K562 (cell line): ENCODE data around the gene SIGLEC6. TPM values are rescaled to one million over a fixed set of nuclear protein-coding genes. Genes with fewer than 3 reads are reported as not detected.

Experiments
- ATAC-seq: fragments of 200-7000 bp; cut with Tn5 transposase; 3 replicates; pipeline ENCODE4 v1.9.1; 2020; ENCODE audit warnings: moderate library complexity
- BruUV-seq: library from RNA; stranded (reverse); fragments of 400-500 nt; replicated peaks from 2 replicates; lab custom pipeline; 2021; lab: Mats Ljungman, UMichigan
- CTCF ChIA-PET: fragments of 300-600 bp; formaldehyde crosslinking; extraction: SDS; loops from one replicate; lab custom pipeline; 2021; ENCODE audit warnings: low intra/inter-chr PET ratio; lab: Yijun Ruan, JAX
- POLR2A ChIA-PET: fragments of 300-600, 350-650 bp; sonication (Branson Sonifier 250); formaldehyde crosslinking; extraction: SDS; loops from one replicate; lab custom pipeline; 2021; ENCODE audit warnings: antibody characterized with exemption, inconsistent platforms; lab: Yijun Ruan, JAX
- DNase-seq, 4 experiments: peaks; one replicate each; pipeline versions ENCODE4 v3.0.0 to v3.0.0-alpha.2; 2011 to 2018; ENCODE audit warnings: low spot score in 3 of 4, mixed read lengths in 3 of 4; ENCODE audit errors: extremely low read depth in 1 of 4
- FAIRE-seq: peaks from 2 replicates; lab custom pipeline; 2011; peaks lifted over from hg19 to GRCh38; lab: Jason Lieb, UNC
- H2AFZ ChIP-seq: 2 replicates; pipeline ENCODE4 v1.6.0; 2011; ENCODE audit warnings: low read depth, low read length, control low read depth, inconsistent platforms
- H3K27ac ChIP-seq: fragments of 200-600 bp; 3 replicates; pipeline ENCODE4 v1.8.0; 2011; ENCODE audit warnings: low read depth, mild to moderate bottlenecking, control low read depth, inconsistent platforms, low read length, moderate library complexity, mixed read lengths; ENCODE audit errors: extremely low read depth
- H3K27me3 ChIP-seq, 2 experiments: fragments of 300-600 bp in 1 of 2; 2 replicates in 1 of 2; 3 replicates in 1 of 2; pipeline versions ENCODE4 v1.6.0 to v1.8.0; 2011; ENCODE audit warnings: inconsistent platforms in 2 of 2, low read length in 2 of 2, mild to moderate bottlenecking in 1 of 2, mixed read lengths in 1 of 2, moderate library complexity in 1 of 2; ENCODE audit not compliant: control insufficient read depth in 2 of 2, insufficient read depth in 2 of 2
- H3K36me3 ChIP-seq: fragments of 300-600 bp; 3 replicates; pipeline ENCODE4 v1.8.0; 2011; ENCODE audit warnings: mild to moderate bottlenecking, low read length, inconsistent platforms; ENCODE audit not compliant: control insufficient read depth, insufficient read depth
- H3K4me1 ChIP-seq, 2 experiments: fragments of 200-600 bp in 1 of 2; replicated peaks in 1 of 2; 2 replicates in 1 of 2; 3 replicates in 1 of 2; pipeline versions ENCODE4 v1.5.1 to v1.8.0; 2011; ENCODE audit warnings: inconsistent platforms in 2 of 2, low read length in 2 of 2, mild to moderate bottlenecking in 1 of 2, mixed read lengths in 1 of 2, moderate library complexity in 1 of 2; ENCODE audit not compliant: control insufficient read depth in 2 of 2, insufficient read depth in 2 of 2
- H3K4me2 ChIP-seq: 2 replicates; pipeline ENCODE4 v1.6.1; 2011; ENCODE audit warnings: low read length, control low read depth, inconsistent platforms, mixed read lengths; ENCODE audit not compliant: insufficient read depth
- H3K4me3 ChIP-seq: fragments of 200-600 bp; sonication (generic), shearing (Covaris generic); 2 replicates; pipeline ENCODE4 v1.5.1; 2016; ENCODE audit warnings: control low read depth, inconsistent platforms
- H3K79me2 ChIP-seq: fragments of 200-600 bp; 3 replicates; pipeline ENCODE4 v1.8.0; 2011; ENCODE audit warnings: low read length, inconsistent platforms; ENCODE audit not compliant: control insufficient read depth, insufficient read depth
- H3K9ac ChIP-seq, 2 experiments: 2 replicates each; pipeline versions ENCODE4 v1.6.0 to v1.6.1; 2011; ENCODE audit warnings: low read depth in 2 of 2, low read length in 2 of 2, control low read depth in 1 of 2, inconsistent platforms in 1 of 2, mild to moderate bottlenecking in 1 of 2, mixed read lengths in 1 of 2; ENCODE audit not compliant: insufficient read depth in 1 of 2
- H3K9me1 ChIP-seq: one replicate; pipeline ENCODE4 v1.6.0; 2011; ENCODE audit warnings: inconsistent platforms, mild to moderate bottlenecking, low read length, moderate library complexity; ENCODE audit not compliant: control insufficient read depth, insufficient read depth
- H3K9me3 ChIP-seq: replicated peaks from 2 replicates; pipeline ENCODE4 v1.5.1; 2011; ENCODE audit warnings: low read depth, low read length, inconsistent platforms; ENCODE audit not compliant: control insufficient read depth, insufficient read depth
- H4K20me1 ChIP-seq: replicated peaks from 2 replicates; pipeline ENCODE4 v1.6.1; 2011; ENCODE audit warnings: low read length, inconsistent platforms, mixed read lengths; ENCODE audit not compliant: control insufficient read depth, insufficient read depth
- BACH1 ChIP-seq: fragments of 200-800 bp; sonication (Bioruptor generic); IDR thresholded peaks from 2 replicates; pipeline ENCODE4 v1.6.1; 2016; ENCODE audit warnings: missing genetic modification characterization, missing compliant biosample characterization
- CCAR2 ChIP-seq: fragments of 200-400 bp; formaldehyde crosslinking; IDR thresholded peaks from 2 replicates; pipeline ENCODE4 v1.6.1; 2017; ENCODE audit warnings: mild to moderate bottlenecking, low read depth, low read length
- ESRRA ChIP-seq: fragments of 450-650 bp; IDR thresholded peaks from 2 replicates; pipeline ENCODE4 v1.6.1; 2014; ENCODE audit warnings: low read depth, mild to moderate bottlenecking, moderate library complexity, borderline replicate concordance
- KLF6 ChIP-seq: fragments of 250-450 bp; sonication (Bioruptor Pico); IDR thresholded peaks from 2 replicates; pipeline ENCODE4 v1.4.0; 2020; ENCODE audit warnings: mild to moderate bottlenecking, moderate library complexity, borderline replicate concordance
- MYNN ChIP-seq, 2 experiments: sonication (generic); formaldehyde crosslinking in 1 of 2; IDR thresholded peaks; 2 replicates each; pipeline versions ENCODE4 v1.5.0 to v1.6.1; 2016 to 2020; ENCODE audit warnings: antibody characterized with exemption in 1 of 2, missing genetic modification reagents in 1 of 2
- NCOA4 ChIP-seq: fragments of 450-650 bp; IDR thresholded peaks from 2 replicates; pipeline ENCODE4 v1.6.1; 2018; ENCODE audit warnings: mild to moderate bottlenecking; ENCODE audit not compliant: partially characterized antibody
- PHF21A ChIP-seq: fragments of 450-650 bp; IDR thresholded peaks from 2 replicates; pipeline ENCODE4 v1.6.1; 2017; ENCODE audit warnings: low read depth, borderline replicate concordance
- PYGO2 ChIP-seq: fragments of 450-650 bp; IDR thresholded peaks from 2 replicates; pipeline ENCODE4 v1.6.1; 2016; ENCODE audit warnings: mild to moderate bottlenecking, missing genetic modification characterization, moderate library complexity, missing compliant biosample characterization
- RBM15 ChIP-seq: fragments of 200-400 bp; formaldehyde crosslinking; IDR thresholded peaks from 2 replicates; pipeline ENCODE4 v1.6.1; 2018; ENCODE audit warnings: mild to moderate bottlenecking, low read length, moderate library complexity; ENCODE audit not compliant: insufficient read depth
- RUNX1 ChIP-seq: sonication (generic); IDR thresholded peaks from 2 replicates; pipeline ENCODE4 v1.6.1; 2016; ENCODE audit warnings: antibody characterized with exemption, low read depth
- TAL1 ChIP-seq: fragments of 450-650 bp; IDR thresholded peaks from 2 replicates; pipeline ENCODE4 v1.6.1; 2016; ENCODE audit warnings: mild to moderate bottlenecking
- ZKSCAN3 ChIP-seq: fragments of 250-450 bp; sonication (Bioruptor Pico); IDR thresholded peaks from 2 replicates; pipeline ENCODE4 v1.4.0; 2020
- ZNF175 ChIP-seq: fragments of 200-800 bp; sonication (Bioruptor generic); IDR thresholded peaks from 2 replicates; pipeline ENCODE4 v1.6.1; 2016; ENCODE audit warnings: low read depth, mild to moderate bottlenecking, missing genetic modification characterization, missing compliant biosample characterization
- ZNF398 ChIP-seq: fragments of 250-450 bp; sonication (Bioruptor Pico); IDR thresholded peaks from 2 replicates; pipeline ENCODE4 v1.8.0; 2021; ENCODE audit warnings: moderate library complexity, mild to moderate bottlenecking, inconsistent platforms
- ZNF518B ChIP-seq: fragments of 250-450 bp; sonication (Bioruptor Pico); IDR thresholded peaks from 2 replicates; pipeline ENCODE4 v1.5.0; 2021; ENCODE audit warnings: mild to moderate bottlenecking, moderate library complexity
- ZNF785 ChIP-seq: fragments of 250-450 bp; sonication (Bioruptor Pico); IDR thresholded peaks from 2 replicates; pipeline ENCODE4 v1.4.0; 2020; ENCODE audit warnings: mild to moderate bottlenecking
- WGBS: fragments of 100-300 bp; shearing (Covaris generic); methylation state at CpG from one replicate; pipeline ENCODE4 v1.1.6; 2016; ENCODE audit warnings: low coverage, mixed read lengths; ENCODE audit not compliant: insufficient coverage; ENCODE audit errors: missing lambda C conversion rate; 5-methylcytosine and 5-hydroxymethylcytosine counted together
- in situ Hi-C: fragments of 300-500 bp; cut with MboI; formaldehyde crosslinking; loops from 4 replicates; pipeline ENCODE4 v1.15.0; 2018; ENCODE audit warnings: inconsistent platforms, mixed read lengths
- intact Hi-C: fragments of 100-400 bp; cut with micrococcal nuclease; formaldehyde crosslinking; loops from 2 replicates; pipeline ENCODE4 v1.14.2; 2022
- polyA plus RNA-seq, 8 experiments: library from polyadenylated mRNA; depleted of rRNA in 4 of 8; stranded (reverse) in 5 of 8; unstranded in 3 of 8; fragments of >200 nt; fragmentation: Nextera tagmentation in 2 of 8; fragmentation: Illumina TruSeq in 1 of 8; extraction: Ambion mirVana in 2 of 8; extraction: Trizol in 1 of 8; gene quantifications; 2 replicates each; pipeline versions ENCODE4 v1.2.1 to v1.2.3, GENCODE V29; 2011 to 2014; ENCODE audit warnings: inconsistent platforms in 1 of 8, missing spikeins in 1 of 8
- total RNA-seq, 7 experiments: library from RNA; depleted of rRNA in 6 of 7; stranded (reverse); fragments of >200 nt in 6 of 7; fragmentation: Illumina TruSeq in 2 of 7; extraction: Trizol in 2 of 7; gene quantifications; 2 replicates each; pipeline versions ENCODE4 v1.2.1 to v1.2.3, GENCODE V29; 2011 to 2021; ENCODE audit warnings: low replicate concordance in 1 of 7
- TF ChIP-seq, protein P1 (sequence below): fragments of 200-800 bp; sonication (Bioruptor generic); IDR thresholded peaks from 2 replicates; pipeline ENCODE4 v1.6.1; 2017; ENCODE audit warnings: missing genetic modification characterization, missing compliant biosample characterization

The SIGLEC6 gene
- total and polyA plus RNA-seq, 9 of the 15 experiments (the other 6 are each of a cell fraction or from before 2014, with no cell fraction given) = 0.03 to 17.5 (median 0.71) TPM

DNA sequence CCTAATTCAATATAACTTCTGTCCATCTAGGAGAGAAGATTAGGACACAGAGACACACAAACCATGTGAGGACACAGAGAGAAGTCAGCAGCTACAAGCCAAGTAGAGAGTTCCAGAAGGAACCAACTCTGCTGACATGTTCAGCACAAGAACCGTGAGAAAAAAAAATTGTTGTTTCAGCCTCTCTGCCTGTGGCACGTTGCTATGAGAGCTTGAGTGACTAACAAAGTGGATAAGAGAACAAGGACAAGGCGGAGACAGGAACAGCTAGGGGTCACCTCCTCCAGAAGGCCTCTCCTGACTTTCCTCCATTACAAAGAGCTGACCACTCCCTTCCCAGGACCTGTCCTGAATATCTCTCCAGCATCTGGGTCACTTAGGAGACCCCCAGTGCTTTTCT, 24.3 kb downstream of the SIGLEC6 start:
- CTCF ChIA-PET = no interaction called here
- no peaks in the 10 kb centered on the region; the same call in 1 of the 2 replicates for H3K9me3 ChIP-seq
- POLR2A ChIA-PET = interaction anchor here (0.6 to 1.9 kb wide), 7 partner anchors 10 to 130 kb away, joined by 3 to 12 read pairs (median 3); partner anchors contain the start of gene CEACAM18
- peak overlapping the region; percentile 98 for H3K27ac ChIP-seq
- H3K4me3 ChIP-seq = peak overlapping the region; percentile 7; the same call in 1 of the 2 replicates
- no peaks in the 10 kb centered on the region for H3K36me3 ChIP-seq
- intact Hi-C loops (no loop called here), in situ Hi-C loops (no loop called here)
- H3K79me2 ChIP-seq = peaks cover 12% of the 10 kb centered on the region
- peaks cover 35 to 59% of the 10 kb centered on the region in 2 experiments for H3K4me1 ChIP-seq
- FAIRE-seq (peak; percentile 32), DNase-seq (peak; percentile 35 to 60 (median 48)), ATAC-seq (peak; percentile 24)
- H3K27me3 ChIP-seq = no peaks in the 10 kb centered on the region
- no peaks in the 10 kb centered on the region for H4K20me1 ChIP-seq
- 11% methylated on average over 3 of the region's 3 CpGs for WGBS
- H3K9ac ChIP-seq = peak overlapping the region in 1 of 2 experiments; percentile 82; a peak in 3 of 4 replicates
- H3K4me2 ChIP-seq = peak overlapping the region; percentile 86
- peak overlapping the region; percentile 82 for H2AFZ ChIP-seq
- H3K9me1 ChIP-seq = no peaks in the 10 kb centered on the region
- no TSS peak for BruUV-seq
- TF ChIP-seq ZNF785 (CRISPR knock-in tag) = no peak
- TF ChIP-seq ZNF175 (CRISPR knock-in tag) = no peak
- TF ChIP-seq NCOA4 = no peak
- no peak for TF ChIP-seq KLF6
- TF ChIP-seq BACH1 (tag) = 0 out of 2 replicates have a peak, but pooled peaks have one; percentile 3
- TF ChIP-seq RUNX1 = no peak
- TF ChIP-seq ZNF398 = 0 out of 2 replicates have a peak, but pooled peaks have one; percentile 22
- no peak for TF ChIP-seq CCAR2
- TF ChIP-seq, protein P1, sequence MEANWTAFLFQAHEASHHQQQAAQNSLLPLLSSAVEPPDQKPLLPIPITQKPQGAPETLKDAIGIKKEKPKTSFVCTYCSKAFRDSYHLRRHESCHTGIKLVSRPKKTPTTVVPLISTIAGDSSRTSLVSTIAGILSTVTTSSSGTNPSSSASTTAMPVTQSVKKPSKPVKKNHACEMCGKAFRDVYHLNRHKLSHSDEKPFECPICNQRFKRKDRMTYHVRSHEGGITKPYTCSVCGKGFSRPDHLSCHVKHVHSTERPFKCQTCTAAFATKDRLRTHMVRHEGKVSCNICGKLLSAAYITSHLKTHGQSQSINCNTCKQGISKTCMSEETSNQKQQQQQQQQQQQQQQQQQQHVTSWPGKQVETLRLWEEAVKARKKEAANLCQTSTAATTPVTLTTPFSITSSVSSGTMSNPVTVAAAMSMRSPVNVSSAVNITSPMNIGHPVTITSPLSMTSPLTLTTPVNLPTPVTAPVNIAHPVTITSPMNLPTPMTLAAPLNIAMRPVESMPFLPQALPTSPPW (CRISPR knock-in tag) = no peak
- no peak for TF ChIP-seq ZKSCAN3 (CRISPR knock-in tag)
- TF ChIP-seq ZNF518B = no peak
- no peak for TF ChIP-seq ESRRA
- no peak for TF ChIP-seq PHF21A
- no peak for TF ChIP-seq TAL1
- no peak for TF ChIP-seq PYGO2 (tag)
- TF ChIP-seq MYNN (IDR thresholded peaks at IDR 0.05) = no peak
- TF ChIP-seq MYNN (CRISPR knock-in tag; IDR thresholded peaks at IDR 0.05) = no peak
- TF ChIP-seq RBM15 = no peak
